GM19099 (cell line): ENCODE results near the gene GABRB2.

ENCODE experiments used
- POLR2A ChIP-seq: IDR thresholded peaks from 3 replicates; pipeline ENCODE4 v1.6.1; 2011; ENCODE audit warnings: low read depth; ENCODE audit not compliant: insufficient read length; ENCODE audit errors: extremely low read depth

The GABRB2 gene

DNA sequence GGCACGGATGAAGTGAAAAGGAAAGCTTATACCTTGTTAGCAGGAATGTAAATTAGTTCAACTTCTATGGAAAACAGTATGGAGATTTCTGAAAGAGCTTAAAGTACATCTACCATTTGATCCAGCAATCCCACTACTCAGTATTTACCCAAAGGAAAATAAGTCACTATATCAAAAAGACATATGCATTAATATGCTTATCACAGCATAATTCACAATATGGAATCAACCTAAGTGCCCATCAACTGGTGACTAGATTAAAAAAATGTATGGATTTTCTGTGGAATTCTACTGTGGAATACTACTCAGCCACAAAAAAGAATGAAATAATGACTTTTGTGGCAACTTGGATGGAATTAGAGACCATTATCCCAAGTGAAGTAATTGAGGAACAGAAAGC lies 279.6 kb downstream of the GABRB2 start:
- TF ChIP-seq POLR2A, result no peak

DNA sequence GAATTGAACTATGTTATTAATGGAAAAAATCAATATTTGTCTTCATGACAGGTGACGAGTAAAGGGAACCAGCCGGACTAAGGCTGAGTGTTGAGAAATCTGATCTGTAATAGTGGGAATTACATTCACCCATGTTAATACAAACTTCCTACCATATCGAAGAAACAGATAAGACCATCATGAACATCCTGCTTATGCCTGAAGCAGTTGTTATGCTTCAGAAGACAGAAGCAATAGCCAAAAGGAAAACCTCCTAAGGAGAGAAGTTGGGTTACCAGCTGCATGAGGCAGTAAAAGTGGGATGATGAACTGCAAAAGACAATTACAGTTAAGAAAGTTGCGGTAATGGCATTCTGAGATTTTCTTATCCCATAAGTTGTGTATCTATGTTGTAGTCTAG lies 281.5 kb downstream of the GABRB2 start:
- no peak for TF ChIP-seq POLR2A

DNA sequence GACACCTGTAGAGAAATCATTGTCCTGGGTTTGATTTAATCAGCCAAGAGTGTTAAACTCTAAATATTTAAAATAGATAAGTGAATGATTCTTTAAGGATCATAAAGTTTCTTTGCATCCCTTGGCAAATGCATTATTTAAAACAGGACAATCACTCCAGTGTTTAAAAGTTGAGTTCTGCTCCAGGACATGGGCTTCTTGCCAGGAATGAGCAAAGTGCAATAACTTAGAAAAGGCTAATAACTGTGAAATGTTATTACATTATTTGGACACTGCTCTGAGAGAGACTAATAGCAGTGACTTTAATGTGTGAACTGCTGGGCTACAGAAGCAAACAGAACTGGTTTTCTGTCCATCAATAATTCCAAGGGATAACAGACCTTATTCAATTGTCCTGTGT lies 283.3 kb downstream of the GABRB2 start:
- no peak for TF ChIP-seq POLR2A

DNA sequence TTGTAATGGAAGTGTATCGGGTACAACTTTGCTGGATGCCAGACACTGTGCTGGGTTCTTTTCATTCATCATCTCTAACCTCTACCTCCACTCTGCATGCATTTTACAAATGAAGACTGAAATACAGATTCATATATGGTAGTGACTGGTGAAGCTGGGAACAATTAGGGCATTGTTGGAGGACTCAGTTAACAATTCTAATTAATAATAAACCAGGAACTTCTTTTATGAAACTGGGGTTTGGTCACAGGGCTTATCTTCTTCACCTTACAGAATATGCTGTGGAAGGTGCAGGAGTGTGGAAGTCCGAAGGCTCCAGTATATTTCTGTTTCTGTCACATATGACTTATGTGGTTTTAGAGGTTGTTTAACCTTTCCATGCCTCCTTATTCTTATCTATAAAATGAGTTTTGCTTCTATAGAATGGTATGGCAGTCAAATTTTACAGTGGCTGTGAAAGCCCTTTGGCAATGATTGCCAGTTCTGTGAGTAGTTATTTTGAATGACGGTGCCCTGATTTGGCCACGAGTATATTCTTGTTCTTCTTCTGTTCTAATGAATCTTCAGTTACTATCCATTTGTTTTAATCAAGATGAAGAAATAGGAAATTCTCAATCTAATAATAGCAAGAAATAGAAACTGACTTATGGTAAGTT lies 284.7 kb downstream of the GABRB2 start:
- TF ChIP-seq POLR2A, result no peak

DNA sequence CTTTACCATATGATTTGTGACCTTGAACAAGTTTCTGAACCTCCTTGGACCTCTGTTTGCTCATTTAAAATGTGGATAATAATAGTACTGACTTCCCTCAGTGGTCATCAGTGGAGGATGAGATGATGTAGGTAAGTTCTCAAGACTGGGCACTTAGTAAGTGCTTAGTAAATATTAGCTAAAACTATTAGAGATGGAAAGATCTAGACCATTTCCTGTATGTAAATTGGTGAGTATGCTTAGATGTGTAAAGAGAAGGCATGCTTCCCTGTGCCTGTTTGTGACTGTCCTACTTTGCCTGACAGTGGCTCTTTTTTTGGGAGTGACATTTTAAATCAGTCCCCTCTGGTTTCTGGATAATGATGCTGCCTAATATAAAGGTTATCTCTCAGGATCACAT lies 288.1 kb downstream of the GABRB2 start:
- TF ChIP-seq POLR2A, result no peak

DNA sequence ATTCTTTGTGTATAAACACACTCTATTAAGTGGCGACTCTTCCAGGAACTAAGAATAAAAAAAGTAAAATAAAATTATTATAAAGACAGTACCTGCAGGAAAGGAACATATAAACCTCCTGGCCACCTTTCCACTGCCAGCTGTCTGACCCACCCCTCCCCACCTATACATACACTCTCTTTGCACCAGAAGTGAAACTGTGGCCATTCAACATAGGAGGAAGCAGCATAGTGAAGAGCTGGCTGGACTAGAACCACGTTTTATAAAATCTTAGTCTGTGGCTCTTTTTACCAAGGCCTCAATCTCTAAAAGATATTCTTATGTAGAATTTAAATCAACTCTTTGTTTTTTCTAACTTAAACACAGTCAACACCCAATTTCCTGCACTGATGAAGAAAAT lies 289.6 kb downstream of the GABRB2 start:
- TF ChIP-seq POLR2A, result no peak

DNA sequence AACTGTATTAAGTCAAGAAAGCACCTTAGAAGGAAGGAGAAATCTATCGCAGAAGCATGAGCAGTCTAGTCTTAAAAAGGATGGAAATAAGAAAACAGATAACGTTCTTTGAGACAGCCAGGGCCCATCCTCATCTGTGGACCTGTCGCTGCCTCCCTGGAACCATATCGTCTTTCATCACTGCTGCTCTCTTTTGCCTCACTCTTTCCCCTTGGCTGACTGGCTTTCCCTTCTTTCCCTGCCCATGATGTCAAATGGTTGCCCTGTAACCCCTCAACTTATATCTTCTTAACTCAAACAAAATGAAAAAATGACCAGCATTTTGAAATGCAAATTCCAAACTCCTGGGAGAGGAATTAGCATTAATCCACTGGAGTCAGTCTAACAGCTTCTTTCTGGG lies 299.8 kb downstream of the GABRB2 start:
- TF ChIP-seq POLR2A, result no peak
